SH-SY5Y (cell line): ENCODE measurements around the gene FCRL6.

Experiments
- GATA2 ChIP-seq: IDR thresholded peaks from 2 replicates; pipeline ENCODE4 v1.6.1; 2011; ENCODE audit warnings: mild to moderate bottlenecking, low read depth, low read length
- GATA3 ChIP-seq: IDR thresholded peaks from 2 replicates; pipeline ENCODE4 v1.6.1; 2011; ENCODE audit warnings: low read depth, mild to moderate bottlenecking, low read length, moderate library complexity

DNA sequence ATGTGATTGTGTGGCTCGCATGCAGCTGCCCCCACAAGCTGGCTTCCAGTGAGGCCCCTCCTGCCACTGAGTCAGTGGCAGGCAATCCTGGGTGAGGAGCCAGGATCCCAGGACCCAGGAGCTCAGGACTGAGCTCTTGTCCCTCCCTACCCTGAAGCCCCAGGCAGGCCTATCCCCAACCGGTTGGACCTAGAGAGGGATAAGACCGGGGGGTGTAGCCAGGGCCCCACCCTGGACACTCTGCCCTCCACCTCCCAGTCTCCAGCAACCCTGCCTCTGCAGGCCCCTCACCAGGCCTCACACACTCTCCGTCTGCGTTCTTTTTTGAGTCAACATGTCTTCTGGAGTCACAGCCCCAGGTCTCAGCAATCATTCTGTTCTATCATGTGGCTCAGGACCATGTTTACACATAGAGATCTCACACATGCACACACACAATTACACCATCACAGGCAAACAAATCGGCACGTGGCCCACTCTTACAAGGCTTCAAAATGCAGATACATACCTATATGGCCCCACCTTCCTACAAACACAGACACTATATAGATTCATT, 57.7 kb downstream of the FCRL6 start:
- TF ChIP-seq GATA2 = no peak
- no peak for TF ChIP-seq GATA3
